GM18517 (cell line): ENCODE results near the gene PCED1B.

Experiments used
- ATAC-seq: cut with Tn5 transposase; IDR thresholded peaks from one replicate; pipeline ENCODE4 v1.9.1; 2021; ENCODE audit warnings: mild to moderate bottlenecking, moderate library complexity; ENCODE audit not compliant: unreplicated experiment

The PCED1B gene

GRCh38 chr12:47088021-47088944 is 8.9 kb downstream of the PCED1B start:
- ATAC-seq, result no peak

GRCh38 chr12:47091009-47091408 is 11.6 kb downstream of the PCED1B start:
- no peak for ATAC-seq

GRCh38 chr12:47094804-47095203 is 15.4 kb downstream of the PCED1B start:
- ATAC-seq, result no peak

- ATAC-seq, result no peak
These were observed 16.2 kb downstream of the PCED1B start for GRCh38 chr12:47095446-47096236.

GRCh38 chr12:47097276-47097896 is 18.0 kb downstream of the PCED1B start:
- ATAC-seq, result no peak

- ATAC-seq, result no peak
These were observed 18.7 kb downstream of the PCED1B start for GRCh38 chr12:47098099-47098498.

- ATAC-seq, result no peak
These were observed 20.2 kb downstream of the PCED1B start for GRCh38 chr12:47099610-47100009.

- ATAC-seq, result no peak
These were observed 20.7 kb downstream of the PCED1B start for GRCh38 chr12:47100160-47100559.

DNA sequence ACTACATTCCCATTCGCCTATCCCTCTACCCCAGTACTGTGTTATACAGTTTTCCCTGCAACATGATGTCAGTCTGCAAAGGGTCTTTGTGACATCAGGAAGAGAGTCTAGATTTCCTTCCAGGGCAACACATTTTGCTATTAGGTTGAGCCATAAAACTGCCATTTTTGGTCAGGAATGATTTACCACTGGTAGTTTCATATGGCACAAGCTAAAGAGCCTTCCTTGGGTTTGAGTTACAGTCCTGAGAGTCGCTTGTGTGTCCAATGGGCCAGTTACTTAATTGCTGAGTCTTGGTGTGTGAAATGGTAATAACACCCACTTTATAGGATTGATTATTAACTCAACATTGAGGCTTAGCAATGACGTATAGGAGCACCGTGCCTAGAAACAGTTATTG is 23.0 kb downstream of the PCED1B start:
- ATAC-seq, result no peak

- ATAC-seq, result no peak
These were observed 23.6 kb downstream of the PCED1B start for GRCh38 chr12:47102845-47103651.

GRCh38 chr12:47105914-47106674 is 26.7 kb downstream of the PCED1B start:
- ATAC-seq, result no peak

DNA sequence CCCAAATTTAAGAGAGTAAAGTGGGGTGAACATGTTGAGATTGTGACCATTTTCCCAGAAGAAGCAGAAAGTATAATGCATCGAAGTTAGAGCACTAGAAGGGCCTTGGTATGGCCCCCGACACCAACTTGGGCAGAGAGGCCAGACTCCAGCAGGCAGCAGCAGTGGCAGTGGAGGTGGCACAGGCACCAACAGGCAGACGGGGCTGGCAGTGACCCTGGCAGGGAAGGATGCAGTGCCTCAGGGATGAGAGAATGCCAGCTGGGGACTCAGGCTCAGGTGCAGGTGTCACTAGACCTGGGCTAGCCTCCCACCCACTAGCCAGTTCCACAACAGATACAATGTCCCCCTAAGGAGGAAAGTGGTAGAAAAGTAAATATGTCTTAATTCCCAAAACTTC is 28.0 kb downstream of the PCED1B start:
- no peak for ATAC-seq

- no peak for ATAC-seq
These were observed 28.5 kb downstream of the PCED1B start for GRCh38 chr12:47107926-47108325.

- ATAC-seq, result no peak
These were observed 30.7 kb downstream of the PCED1B start for GRCh38 chr12:47110011-47110541.

- ATAC-seq, result no peak
These were observed 31.4 kb downstream of the PCED1B start for GRCh38 chr12:47110718-47111391.

DNA sequence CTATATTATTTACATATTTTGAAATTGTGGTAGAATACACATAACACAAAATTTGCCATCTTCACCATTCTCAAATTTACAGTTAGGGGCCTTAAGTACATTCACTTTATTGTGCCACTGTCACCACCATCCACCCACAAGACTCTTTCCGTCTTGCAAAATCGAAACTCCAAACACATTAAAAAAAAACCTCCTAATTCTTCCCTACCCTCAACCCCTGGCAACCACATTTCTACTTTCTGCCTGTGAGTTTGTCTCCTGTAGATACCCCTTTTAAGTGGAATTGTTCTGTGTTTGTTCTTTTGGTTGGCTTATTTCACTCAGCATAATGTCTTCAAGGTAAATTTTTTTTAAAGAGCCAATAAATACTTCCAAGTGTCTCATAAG is 32.0 kb downstream of the PCED1B start:
- no peak for ATAC-seq

DNA sequence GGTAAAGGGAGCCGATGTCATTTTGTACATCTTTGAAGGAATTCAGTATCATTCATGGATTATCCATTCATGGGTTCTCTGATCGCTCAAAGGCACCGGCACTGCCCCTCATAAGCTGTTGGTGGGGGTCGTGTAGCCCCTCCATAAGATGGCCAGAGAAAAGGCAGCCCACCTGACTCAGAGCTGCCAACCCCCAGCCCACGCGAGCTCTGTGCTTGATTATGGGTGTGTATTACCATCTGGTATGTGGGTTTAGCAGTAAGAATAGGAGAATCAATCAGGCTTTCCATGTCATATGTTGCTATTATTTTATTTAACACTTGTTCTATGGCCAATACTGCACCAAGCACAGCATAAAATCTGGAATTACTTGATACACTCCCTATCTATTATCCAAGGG is 32.4 kb downstream of the PCED1B start:
- no peak for ATAC-seq

DNA sequence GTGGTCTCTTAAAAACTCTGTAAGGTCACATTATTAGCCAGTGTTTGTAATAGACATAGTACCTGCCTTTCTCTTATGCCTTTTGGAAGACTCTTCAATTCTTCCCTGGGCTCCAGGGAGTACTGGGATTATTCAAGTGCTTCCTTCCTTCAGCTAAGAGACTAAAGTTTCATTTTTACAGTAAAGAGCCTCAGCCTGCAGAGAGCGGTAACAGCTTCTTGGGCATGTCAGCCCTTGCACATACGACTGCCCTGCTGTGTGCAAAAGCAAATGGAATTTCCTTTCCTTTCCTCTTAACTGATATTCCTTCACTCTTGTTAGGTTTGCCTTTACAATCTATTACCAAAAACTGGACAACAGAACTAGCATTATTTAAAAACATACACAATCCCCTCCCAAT is 33.3 kb downstream of the PCED1B start:
- no peak for ATAC-seq

- no peak for ATAC-seq
These were observed 35.1 kb downstream of the PCED1B start for GRCh38 chr12:47114481-47114892.
